ENCODE measurements around the gene ZNF69. TPM values are rescaled to one million over a fixed set of nuclear protein-coding genes. Genes with fewer than 3 reads are reported as not detected.

ZNF69 gene
- total and polyA plus RNA-seq, 2 donors (not counting 3 experiments of a cell fraction or from before 2014, with no cell fraction given), result 1.9 to 5.6 TPM

GRCh38 chr19:11868188-11868587 lies 19.4 kb upstream of the ZNF69 start:
- ChIA-PET CTCF (no interaction called here), POLR2A (no interaction called here)
- peaks cover 9% of the 10 kb centered on the region for H3K9me3 ChIP-seq (replicated peaks; ENCODE audit: control insufficient read depth, insufficient read depth, low read length)
- no peaks in the 10 kb centered on the region for H3K36me3 ChIP-seq (ENCODE audit: control insufficient read depth in 2 of 2, extremely low read depth in 1 of 2, insufficient read depth in 2 of 2, low read length in 2 of 2)
- no TSS peak for BruUV-seq (replicated peaks)
- no peak overlapping the region for H3K9ac ChIP-seq (replicated peaks; ENCODE audit: extremely low read depth, insufficient read depth, low read length)
- H3K79me2 ChIP-seq (ENCODE audit: control insufficient read depth, insufficient read depth, low read length), result no peaks in the 10 kb centered on the region
- no peak overlapping the region for H3K27ac ChIP-seq (ENCODE audit: insufficient read depth, low read depth, low read length)
- intact Hi-C loops (cut with micrococcal nuclease), result no loop called here
- no peak for TF ChIP-seq GATA2 (IDR thresholded peaks at IDR 0.05; ENCODE audit: insufficient read depth, insufficient read length, low read depth, low read length)
- no peak for TF ChIP-seq EZH2 (IDR thresholded peaks at IDR 0.05; ENCODE audit: borderline replicate concordance, low read depth, low read length, severe bottlenecking)
- no peaks in the 10 kb centered on the region for H3K9me1 ChIP-seq (replicated peaks; ENCODE audit: control insufficient read depth, extremely low read depth, insufficient read depth, low read length)
- DNase-seq (ENCODE audit: low read depth, low spot score) (no peak), FAIRE-seq (no peak)
- H3K4me2 ChIP-seq (ENCODE audit: insufficient read depth, low read length), result no peak overlapping the region
- no peaks in the 10 kb centered on the region for H3K27me3 ChIP-seq (ENCODE audit: control insufficient read depth in 2 of 2, insufficient read depth in 2 of 2, low read length in 2 of 2)
- dilution Hi-C loops (cut with MboI; ENCODE audit: extremely low pct_ligation_motif_present, low sequenced_read_pairs), result no loop called here
- H3K4me3 ChIP-seq (replicated peaks in 1 of 3; ENCODE audit: insufficient read depth in 1 of 3, low read depth in 1 of 3, low read length in 3 of 3), result no peak overlapping the region
- H2AFZ ChIP-seq (ENCODE audit: low read depth, low read length), result no peak overlapping the region
- no peaks in the 10 kb centered on the region for H4K20me1 ChIP-seq (replicated peaks; ENCODE audit: control insufficient read depth, extremely low read depth, insufficient read depth, low read length)
- no peaks in the 10 kb centered on the region for H3K4me1 ChIP-seq (ENCODE audit: control insufficient read depth, extremely low read depth, insufficient read depth, low read length)

DNA sequence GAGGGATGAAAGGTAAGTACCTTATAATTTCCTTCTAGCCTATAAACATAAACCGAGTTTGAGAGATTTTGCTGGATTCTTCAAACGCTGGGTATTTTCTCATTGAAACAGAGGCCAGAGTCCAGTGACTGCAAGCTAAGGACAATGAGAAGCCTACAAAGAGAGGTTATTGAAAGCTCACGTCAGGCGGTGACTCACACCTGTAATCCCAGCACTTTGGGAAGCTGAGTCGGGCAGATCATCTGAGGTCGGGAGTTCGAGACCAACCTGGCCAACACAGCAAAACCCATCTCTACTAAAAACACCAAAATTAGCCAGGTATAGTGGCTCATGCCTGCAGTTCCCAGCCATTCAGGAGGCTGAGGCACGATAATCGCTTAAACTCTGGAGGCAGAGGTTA lies 15.0 kb upstream of the ZNF69 start:
- Histone ChIP-seq H3K4me1 (ENCODE audit: control insufficient read depth, extremely low read depth, insufficient read depth, low read length) (no peaks in the 10 kb centered on the region), H3K27me3 (ENCODE audit: control insufficient read depth in 2 of 2, insufficient read depth in 2 of 2, low read length in 2 of 2) (no peaks in the 10 kb centered on the region), H3K36me3 (ENCODE audit: control insufficient read depth in 2 of 2, extremely low read depth in 1 of 2, insufficient read depth in 2 of 2, low read length in 2 of 2) (no peaks in the 10 kb centered on the region), H2AFZ (ENCODE audit: low read depth, low read length) (no peak overlapping the region), H3K27ac (ENCODE audit: insufficient read depth, low read depth, low read length) (no peak overlapping the region), H4K20me1 (replicated peaks; ENCODE audit: control insufficient read depth, extremely low read depth, insufficient read depth, low read length) (no peaks in the 10 kb centered on the region), H3K9me1 (replicated peaks; ENCODE audit: control insufficient read depth, extremely low read depth, insufficient read depth, low read length) (no peaks in the 10 kb centered on the region), H3K79me2 (ENCODE audit: control insufficient read depth, insufficient read depth, low read length) (no peaks in the 10 kb centered on the region), H3K4me3 (replicated peaks in 1 of 3; ENCODE audit: insufficient read depth in 1 of 3, low read depth in 1 of 3, low read length in 3 of 3) (no peak overlapping the region), H3K9ac (replicated peaks; ENCODE audit: extremely low read depth, insufficient read depth, low read length) (no peak overlapping the region), H3K9me3 (replicated peaks; ENCODE audit: control insufficient read depth, insufficient read depth, low read length) (peaks cover 8% of the 10 kb centered on the region), H3K4me2 (ENCODE audit: insufficient read depth, low read length) (no peak overlapping the region)
- dilution Hi-C loops (cut with MboI; ENCODE audit: extremely low pct_ligation_motif_present, low sequenced_read_pairs), result no loop called here
- CTCF ChIA-PET, result no interaction called here
- TF ChIP-seq GATA2 (IDR thresholded peaks at IDR 0.05; ENCODE audit: insufficient read depth, insufficient read length, low read depth, low read length) (no peak), POLR2A (IDR thresholded peaks at IDR 0.05; ENCODE audit: low read depth, low read length) (no peak), MAX (IDR thresholded peaks at IDR 0.05; ENCODE audit: insufficient read depth, insufficient read length) (no peak), FOS (IDR thresholded peaks at IDR 0.05; ENCODE audit: borderline replicate concordance, insufficient read depth, low read length) (no peak), POLR2AphosphoS5 (IDR thresholded peaks at IDR 0.05; ENCODE audit: insufficient read depth, low read depth, low read length) (no peak), JUN (IDR thresholded peaks at IDR 0.05; ENCODE audit: borderline replicate concordance, insufficient read depth, insufficient read length, low read depth) (no peak), CTCF (IDR thresholded peaks at IDR 0.05; ENCODE audit: extremely low read depth in 1 of 2, insufficient read depth in 1 of 2, low read depth in 1 of 2, low read length in 2 of 2) (no peak), EZH2 (IDR thresholded peaks at IDR 0.05; ENCODE audit: borderline replicate concordance, low read depth, low read length, severe bottlenecking) (no peak), MYC (IDR thresholded peaks at IDR 0.05; ENCODE audit: low read depth, low read length) (no peak)
- BruUV-seq (replicated peaks), result no TSS peak
- POLR2A ChIA-PET, result no interaction called here
- intact Hi-C loops (cut with micrococcal nuclease), result no loop called here
- DNase-seq (ENCODE audit: low read depth, low spot score) (no peak), FAIRE-seq (no peak)
